ENCODE measurements around the gene SEMA6C. TPM values are rescaled to one million over a fixed set of nuclear protein-coding genes. Genes with fewer than 3 reads are reported as not detected.

Gene SEMA6C
- total and polyA plus RNA-seq, 4 donors = 1.4 to 1.5 (median 1.4) TPM

- H3K9ac ChIP-seq (ENCODE audit: low read depth in 1 of 2, low read length in 2 of 2) = peak overlapping the region; percentile 1 to 64
Measured at GRCh38 chr1:151157067-151157531, 10.7 kb upstream of the SEMA6C start.

GRCh38 chr1:151156515-151156819, 10.0 kb upstream of the SEMA6C start, which contains the start of gene TNFAIP8L2:
TSS of gene TNFAIP8L2 (plus strand) at chr1:151156649. CDS start at chr1:151158698, 2,049 bp downstream.
- Histone ChIP-seq H3K9me3 (ENCODE audit: control insufficient read depth in 4 of 4, low read length in 3 of 4) (no peaks in the 10 kb centered on the region), H3K27me3 (ENCODE audit: control insufficient read depth in 4 of 4, insufficient read depth in 4 of 4, low read length in 3 of 4) (no peaks in the 10 kb centered on the region), H3K9ac (ENCODE audit: low read depth in 1 of 2, low read length in 2 of 2) (peak within 1 kb of the TSS; percentile 1 to 64), H3K4me1 (ENCODE audit: control insufficient read depth in 4 of 4, insufficient read depth in 4 of 4, low read length in 3 of 4) (peaks cover 0 to 3% (median 0%) of the 10 kb centered on the region in 4 donors), H3K4me3 (ENCODE audit: low read depth in 1 of 3, low read length in 3 of 3) (peak within 1 kb of the TSS in 2 of 3 donors; percentile 6 to 24), H3K36me3 (ENCODE audit: control insufficient read depth in 4 of 4, insufficient read depth in 3 of 4, low read depth in 1 of 4, low read length in 3 of 4) (peaks cover 2 to 33% (median 10%) of the 10 kb centered on the region in 4 donors), H3K27ac (ENCODE audit: low read depth in 1 of 2, low read length in 2 of 2) (peak within 1 kb of the TSS; percentile 58 to 74)
- WGBS = 57% methylated on average over 4 of the region's 4 CpGs
- peak; percentile 66 for DNase-seq (ENCODE audit: low spot score)
- TF ChIP-seq YY1 (IDR thresholded peaks at IDR 0.05) (no peak), TAF1 (conservative IDR thresholded peaks at IDR 0.05) (no peak), ZBTB33 (IDR thresholded peaks at IDR 0.05) (no peak), FOXA1 (IDR thresholded peaks at IDR 0.05) (no peak), REST (IDR thresholded peaks at IDR 0.05) (no peak), RXRA (IDR thresholded peaks at IDR 0.05) (no peak), HNF4A (conservative IDR thresholded peaks at IDR 0.05) (no peak)
- TF ChIP-seq, protein P1, sequence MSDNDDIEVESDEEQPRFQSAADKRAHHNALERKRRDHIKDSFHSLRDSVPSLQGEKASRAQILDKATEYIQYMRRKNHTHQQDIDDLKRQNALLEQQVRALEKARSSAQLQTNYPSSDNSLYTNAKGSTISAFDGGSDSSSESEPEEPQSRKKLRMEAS (IDR thresholded peaks at IDR 0.05) = no peak

More at GRCh38 chr1:151157067-151157531, 10.7 kb upstream of the SEMA6C start:
- 69% methylated on average over 6 of the region's 6 CpGs for WGBS
- no peaks in the 10 kb centered on the region for H3K9me3 ChIP-seq (ENCODE audit: control insufficient read depth in 4 of 4, low read length in 3 of 4)
- no peak for DNase-seq (ENCODE audit: low spot score)
- peak overlapping the region in 2 of 3 donors; percentile 6 to 24 for H3K4me3 ChIP-seq (ENCODE audit: low read depth in 1 of 3, low read length in 3 of 3)
- H3K27me3 ChIP-seq (ENCODE audit: control insufficient read depth in 4 of 4, insufficient read depth in 4 of 4, low read length in 3 of 4) = no peaks in the 10 kb centered on the region
- H3K36me3 ChIP-seq (ENCODE audit: control insufficient read depth in 4 of 4, insufficient read depth in 3 of 4, low read depth in 1 of 4, low read length in 3 of 4) = peaks cover 2 to 35% (median 14%) of the 10 kb centered on the region in 4 donors
- TF ChIP-seq REST (IDR thresholded peaks at IDR 0.05) (no peak), GABPA (IDR thresholded peaks at IDR 0.05 in 1 of 2, conservative IDR thresholded peaks at IDR 0.05 in 1 of 2) (no peak), SP1 (IDR thresholded peaks at IDR 0.05) (no peak), FOXA1 (IDR thresholded peaks at IDR 0.05) (no peak), RXRA (IDR thresholded peaks at IDR 0.05) (no peak), EGR1 (IDR thresholded peaks at IDR 0.05; ENCODE audit: low read depth in 2 of 2) (no peak), NR2F2 (IDR thresholded peaks at IDR 0.05) (no peak), YY1 (IDR thresholded peaks at IDR 0.05) (no peak), RAD21 (IDR thresholded peaks at IDR 0.05) (no peak), HNF4A (conservative IDR thresholded peaks at IDR 0.05) (no peak), HNF4G (IDR thresholded peaks at IDR 0.05) (no peak), TAF1 (conservative IDR thresholded peaks at IDR 0.05) (no peak)
- TF ChIP-seq, protein P1 (IDR thresholded peaks at IDR 0.05) = no peak
- TF ChIP-seq, protein P2, sequence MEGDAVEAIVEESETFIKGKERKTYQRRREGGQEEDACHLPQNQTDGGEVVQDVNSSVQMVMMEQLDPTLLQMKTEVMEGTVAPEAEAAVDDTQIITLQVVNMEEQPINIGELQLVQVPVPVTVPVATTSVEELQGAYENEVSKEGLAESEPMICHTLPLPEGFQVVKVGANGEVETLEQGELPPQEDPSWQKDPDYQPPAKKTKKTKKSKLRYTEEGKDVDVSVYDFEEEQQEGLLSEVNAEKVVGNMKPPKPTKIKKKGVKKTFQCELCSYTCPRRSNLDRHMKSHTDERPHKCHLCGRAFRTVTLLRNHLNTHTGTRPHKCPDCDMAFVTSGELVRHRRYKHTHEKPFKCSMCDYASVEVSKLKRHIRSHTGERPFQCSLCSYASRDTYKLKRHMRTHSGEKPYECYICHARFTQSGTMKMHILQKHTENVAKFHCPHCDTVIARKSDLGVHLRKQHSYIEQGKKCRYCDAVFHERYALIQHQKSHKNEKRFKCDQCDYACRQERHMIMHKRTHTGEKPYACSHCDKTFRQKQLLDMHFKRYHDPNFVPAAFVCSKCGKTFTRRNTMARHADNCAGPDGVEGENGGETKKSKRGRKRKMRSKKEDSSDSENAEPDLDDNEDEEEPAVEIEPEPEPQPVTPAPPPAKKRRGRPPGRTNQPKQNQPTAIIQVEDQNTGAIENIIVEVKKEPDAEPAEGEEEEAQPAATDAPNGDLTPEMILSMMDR (IDR thresholded peaks at IDR 0.05; ENCODE audit: low read depth, low read length, missing input control) = no peak
- TF ChIP-seq, protein P3, sequence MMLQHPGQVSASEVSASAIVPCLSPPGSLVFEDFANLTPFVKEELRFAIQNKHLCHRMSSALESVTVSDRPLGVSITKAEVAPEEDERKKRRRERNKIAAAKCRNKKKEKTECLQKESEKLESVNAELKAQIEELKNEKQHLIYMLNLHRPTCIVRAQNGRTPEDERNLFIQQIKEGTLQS (IDR thresholded peaks at IDR 0.05) = no peak
- peaks cover 0 to 3% (median 0%) of the 10 kb centered on the region in 4 donors for H3K4me1 ChIP-seq (ENCODE audit: control insufficient read depth in 4 of 4, insufficient read depth in 4 of 4, low read length in 3 of 4)
- H3K27ac ChIP-seq (ENCODE audit: low read depth in 1 of 2, low read length in 2 of 2) = peak overlapping the region; percentile 58 to 74

Measured in liver (tissue), 9 donors.